Esophagus squamous epithelium (tissue), 5 donors: Measurements from ENCODE around the gene TRIM36. TPM values are rescaled to one million over a fixed set of nuclear protein-coding genes. Genes with fewer than 3 reads are reported as not detected.

ENCODE experiments used
- DNase-seq: peaks from one replicate; lab custom pipeline; 2025; lab: John Stamatoyannopoulos, UW
- H3K27ac ChIP-seq, 4 donors: fragments of 200-600 bp; sonication (generic); one replicate each; pipeline ENCODE4 v1.5.1; 2016 to 2019; ENCODE audit warnings: mild to moderate bottlenecking in 1 of 4
- H3K27me3 ChIP-seq, 4 donors: fragments of 200-600 bp; sonication (generic); 1 replicate in 3 of 4; 2 replicates in 1 of 4; pipeline versions ENCODE4 v1.5.1 to v1.6.0; 2017 to 2021; ENCODE audit warnings: antibody characterized with exemption in 1 of 4
- H3K36me3 ChIP-seq, 3 donors: fragments of 200-600 bp; sonication (generic); one replicate each; pipeline ENCODE4 v1.5.1; 2016 to 2019
- H3K4me1 ChIP-seq, 3 donors: fragments of 200-600 bp; sonication (generic); one replicate each; pipeline ENCODE4 v1.5.1; 2017 to 2019
- H3K4me3 ChIP-seq, 4 donors: fragments of 200-600 bp; sonication (generic); 1 replicate in 3 of 4; 2 replicates in 1 of 4; pipeline ENCODE4 v1.5.1; 2016 to 2019; ENCODE audit warnings: mild to moderate bottlenecking in 2 of 4, moderate library complexity in 1 of 4
- H3K9me3 ChIP-seq, 3 donors: fragments of 200-600 bp; sonication (generic); one replicate each; pipeline ENCODE4 v1.5.1; 2016 to 2019
- CTCF ChIP-seq, 6 experiments: fragments of 450-650 bp in 4 of 6; fragments of 200-600 bp in 2 of 6; sonication (generic) in 2 of 6; IDR thresholded peaks; one replicate each; pipeline ENCODE4 v1.5.1; 2016 to 2019; ENCODE audit warnings: antibody characterized with exemption in 6 of 6, mild to moderate bottlenecking in 4 of 6, moderate library complexity in 4 of 6
- POLR2A ChIP-seq, 4 donors: fragments of 450-650 bp; IDR thresholded peaks; one replicate each; pipeline ENCODE4 v1.6.1; 2017; ENCODE audit warnings: antibody characterized with exemption in 4 of 4, mild to moderate bottlenecking in 4 of 4, moderate library complexity in 3 of 4
- WGBS, 2 donors: methylation state at CpG; one replicate each; pipeline ENCODE4 v1.1.5; 2018; 5-methylcytosine and 5-hydroxymethylcytosine counted together
- intact Hi-C: fragments of 100-400 bp; cut with DNase I; formaldehyde crosslinking; loops from one replicate; pipeline ENCODE4 v1.15.0; 2022
- total RNA-seq, 4 donors: library from RNA; depleted of rRNA; stranded (reverse); fragments of >200 nt; gene quantifications; one replicate each; pipeline ENCODE4 v1.1.0, GENCODE V29; 2016
- donor health status: DM: yes; HTN: yes; CAD: no.

The TRIM36 gene
- total RNA-seq: under 1 TPM in 3 of 4 donors, not detected in 1; 0.40 to 0.76 (median 0.47) TPM

- Histone ChIP-seq H3K36me3 (no peaks in the 10 kb centered on the region), H3K27me3 (peaks cover 0 to 97% (median 3%) of the 10 kb centered on the region in 4 donors), H3K9me3 (peaks cover 0 to 4% (median 0%) of the 10 kb centered on the region in 3 donors), H3K4me3 (peak within 1 kb of the TSS; percentile 49 to 84 (median 64)), H3K27ac (peak within 1 kb of the TSS in 3 of 4 donors; percentile 30 to 56 (median 36)), H3K4me1 (peaks cover 13 to 28% (median 14%) of the 10 kb centered on the region in 3 donors)
- peak; percentile 59 for DNase-seq
- TF ChIP-seq CTCF (IDR thresholded peaks at IDR 0.05) (peak in 1 of 6 experiments; percentile 15), POLR2A (IDR thresholded peaks at IDR 0.05) (peak in 3 of 4 donors; percentile 41 to 83 (median 51))
- intact Hi-C loops: no loop called here
- no CpG with 5 or more reads among the region's 68 CpGs for WGBS, 2 donors
Measured at GRCh38 chr5:115169487-115170133, at the start of gene TRIM36. Gene TRIM36 (minus strand): TSS chr5:115169908. CDS start chr5:115169634, 274 bp downstream.

- 52 to 67% methylated on average over 1 of the region's 1 CpG for WGBS, 2 donors
- Histone ChIP-seq H3K36me3 (peaks cover 0 to 59% (median 0%) of the 10 kb centered on the region in 3 donors), H3K4me3 (no peak overlapping the region), H3K27ac (no peak overlapping the region), H3K4me1 (no peaks in the 10 kb centered on the region), H3K27me3 (no peaks in the 10 kb centered on the region), H3K9me3 (no peaks in the 10 kb centered on the region)
- intact Hi-C loops: no loop called here
- TF ChIP-seq POLR2A (IDR thresholded peaks at IDR 0.05): no peak
- TF ChIP-seq CTCF (IDR thresholded peaks at IDR 0.05): no peak
- DNase-seq: no peak
Measured at GRCh38 chr5:115214541-115214940, 44.8 kb upstream of the TRIM36 start.

GRCh38 chr5:115209279-115209678 is 39.6 kb upstream of the TRIM36 start:
- 63 to 69% methylated on average over 3 of the region's 3 CpGs for WGBS, 2 donors
- Histone ChIP-seq H3K27ac (no peak overlapping the region), H3K4me1 (no peaks in the 10 kb centered on the region), H3K27me3 (no peaks in the 10 kb centered on the region), H3K4me3 (no peak overlapping the region), H3K9me3 (no peaks in the 10 kb centered on the region), H3K36me3 (peaks cover 0 to 25% (median 0%) of the 10 kb centered on the region in 3 donors)
- DNase-seq: peak; percentile 11
- intact Hi-C loops: no loop called here
- TF ChIP-seq CTCF (IDR thresholded peaks at IDR 0.05): no peak

- no peak overlapping the region for H3K27ac ChIP-seq
- TF ChIP-seq POLR2A (IDR thresholded peaks at IDR 0.05) (no peak), CTCF (IDR thresholded peaks at IDR 0.05) (no peak)
- intact Hi-C loops: no loop called here
- no peaks in the 10 kb centered on the region for H3K36me3 ChIP-seq
- H3K4me3 ChIP-seq: no peak overlapping the region
- H3K27me3 ChIP-seq: no peaks in the 10 kb centered on the region
- no peak for DNase-seq
- H3K9me3 ChIP-seq: no peaks in the 10 kb centered on the region
- WGBS, 2 donors: 93 to 100% methylated on average over 1 of the region's 1 CpG
- H3K4me1 ChIP-seq: no peaks in the 10 kb centered on the region
Measured at GRCh38 chr5:115202952-115203351, 33.2 kb upstream of the TRIM36 start.

GRCh38 chr5:115196161-115196560 is 26.5 kb upstream of the TRIM36 start:
- peaks cover 0 to 7% (median 0%) of the 10 kb centered on the region in 3 donors for H3K4me1 ChIP-seq
- no peak for TF ChIP-seq CTCF (IDR thresholded peaks at IDR 0.05)
- H3K27me3 ChIP-seq: peaks cover 0 to 37% (median 0%) of the 10 kb centered on the region in 4 donors
- WGBS, 2 donors: 89 to 90% methylated on average over 2 to 3 of the region's 3 CpGs
- H3K27ac ChIP-seq: no peak overlapping the region
- intact Hi-C loops: no loop called here
- no peak overlapping the region for H3K4me3 ChIP-seq
- no peaks in the 10 kb centered on the region for H3K9me3 ChIP-seq
- H3K36me3 ChIP-seq: no peaks in the 10 kb centered on the region
- DNase-seq: no peak
